ENCODE data around the gene CALML4.
"Not testable (repeated sequence)": the region's sequence is repeated elsewhere in the genome, so short reads cannot be mapped to it uniquely, and the experiment has no call there.

The CALML4 gene

GRCh38 chr15:68229386-68230156 is 24.4 kb upstream of the CALML4 start, which contains the start of gene CLN6:
Gene CLN6, minus strand, starts transcription at chr15:68229728. Its CDS starts 144 bp downstream, at chr15:68229584.
- TF ChIP-seq, protein P1, sequence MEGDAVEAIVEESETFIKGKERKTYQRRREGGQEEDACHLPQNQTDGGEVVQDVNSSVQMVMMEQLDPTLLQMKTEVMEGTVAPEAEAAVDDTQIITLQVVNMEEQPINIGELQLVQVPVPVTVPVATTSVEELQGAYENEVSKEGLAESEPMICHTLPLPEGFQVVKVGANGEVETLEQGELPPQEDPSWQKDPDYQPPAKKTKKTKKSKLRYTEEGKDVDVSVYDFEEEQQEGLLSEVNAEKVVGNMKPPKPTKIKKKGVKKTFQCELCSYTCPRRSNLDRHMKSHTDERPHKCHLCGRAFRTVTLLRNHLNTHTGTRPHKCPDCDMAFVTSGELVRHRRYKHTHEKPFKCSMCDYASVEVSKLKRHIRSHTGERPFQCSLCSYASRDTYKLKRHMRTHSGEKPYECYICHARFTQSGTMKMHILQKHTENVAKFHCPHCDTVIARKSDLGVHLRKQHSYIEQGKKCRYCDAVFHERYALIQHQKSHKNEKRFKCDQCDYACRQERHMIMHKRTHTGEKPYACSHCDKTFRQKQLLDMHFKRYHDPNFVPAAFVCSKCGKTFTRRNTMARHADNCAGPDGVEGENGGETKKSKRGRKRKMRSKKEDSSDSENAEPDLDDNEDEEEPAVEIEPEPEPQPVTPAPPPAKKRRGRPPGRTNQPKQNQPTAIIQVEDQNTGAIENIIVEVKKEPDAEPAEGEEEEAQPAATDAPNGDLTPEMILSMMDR (IDR thresholded peaks at IDR 0.05) = no peak
- Histone ChIP-seq H3K79me2 (no peaks in the 10 kb centered on the region), H3K9ac (no peak within 1 kb of the TSS), H3K4me2 (ENCODE audit: low read length) (peak within 1 kb of the TSS; percentile 96), H2AFZ (peak within 1 kb of the TSS; percentile 83), H3K4me1 (peaks cover 5% of the 10 kb centered on the region), H3K36me3 (ENCODE audit: control insufficient read depth, insufficient read depth, low read length) (no peaks in the 10 kb centered on the region), H3K9me3 (ENCODE audit: control insufficient read depth, low read length) (no peaks in the 10 kb centered on the region), H3K27ac (no peak within 1 kb of the TSS), H3K4me3 (ENCODE audit: low read depth, low read length) (peak within 1 kb of the TSS; percentile 73), H3K27me3 (ENCODE audit: control insufficient read depth, insufficient read depth, low read length) (no peaks in the 10 kb centered on the region)

GRCh38 chr15:68228971-68229385 is 23.8 kb upstream of the CALML4 start:
- TF ChIP-seq, protein P1 (IDR thresholded peaks at IDR 0.05) = no peak
- no peaks in the 10 kb centered on the region for H3K36me3 ChIP-seq (ENCODE audit: control insufficient read depth, insufficient read depth, low read length)

GRCh38 chr15:68228143-68228970 is 23.2 kb upstream of the CALML4 start:
- Histone ChIP-seq H2AFZ (peak overlapping the region; percentile 83), H3K9ac (no peak overlapping the region), H3K4me2 (ENCODE audit: low read length) (peak overlapping the region; percentile 96), H3K36me3 (ENCODE audit: control insufficient read depth, insufficient read depth, low read length) (no peaks in the 10 kb centered on the region), H3K4me3 (ENCODE audit: low read depth, low read length) (peak overlapping the region; percentile 73), H3K27ac (no peak overlapping the region), H3K79me2 (no peaks in the 10 kb centered on the region), H3K4me1 (peaks cover 5% of the 10 kb centered on the region), H3K9me3 (ENCODE audit: control insufficient read depth, low read length) (no peaks in the 10 kb centered on the region), H3K27me3 (ENCODE audit: control insufficient read depth, insufficient read depth, low read length) (no peaks in the 10 kb centered on the region)
- TF ChIP-seq, protein P1 (IDR thresholded peaks at IDR 0.05) = no peak

More at GRCh38 chr15:68228971-68229385, 23.8 kb upstream of the CALML4 start:
- H3K9me3 ChIP-seq (ENCODE audit: control insufficient read depth, low read length) = no peaks in the 10 kb centered on the region
- no peak overlapping the region for H3K27ac ChIP-seq
- H3K4me3 ChIP-seq (ENCODE audit: low read depth, low read length) = peak overlapping the region; percentile 73
- H3K27me3 ChIP-seq (ENCODE audit: control insufficient read depth, insufficient read depth, low read length) = no peaks in the 10 kb centered on the region
- H3K79me2 ChIP-seq = no peaks in the 10 kb centered on the region
- H2AFZ ChIP-seq = peak overlapping the region; percentile 83
- peak overlapping the region; percentile 96 for H3K4me2 ChIP-seq (ENCODE audit: low read length)
- H3K4me1 ChIP-seq = peaks cover 5% of the 10 kb centered on the region
- no peak overlapping the region for H3K9ac ChIP-seq

GRCh38 chr15:68227643-68228142 is 22.6 kb upstream of the CALML4 start:
- Histone ChIP-seq H3K27me3 (ENCODE audit: control insufficient read depth, insufficient read depth, low read length) (no peaks in the 10 kb centered on the region), H3K4me2 (ENCODE audit: low read length) (no peak overlapping the region), H3K36me3 (ENCODE audit: control insufficient read depth, insufficient read depth, low read length) (no peaks in the 10 kb centered on the region), H2AFZ (no peak overlapping the region), H3K27ac (no peak overlapping the region), H3K4me1 (peaks cover 5% of the 10 kb centered on the region), H3K9me3 (ENCODE audit: control insufficient read depth, low read length) (no peaks in the 10 kb centered on the region), H3K9ac (no peak overlapping the region), H3K4me3 (ENCODE audit: low read depth, low read length) (no peak overlapping the region), H3K79me2 (no peaks in the 10 kb centered on the region)
- TF ChIP-seq, protein P1 (IDR thresholded peaks at IDR 0.05) = no peak

GRCh38 chr15:68225442-68225841 is 20.3 kb upstream of the CALML4 start:
- not testable (repeated sequence) for H3K9ac ChIP-seq; H3K4me3 ChIP-seq (ENCODE audit: low read depth, low read length); H3K27me3 ChIP-seq (ENCODE audit: control insufficient read depth, insufficient read depth, low read length); H3K79me2 ChIP-seq; H2AFZ ChIP-seq; H3K9me3 ChIP-seq (ENCODE audit: control insufficient read depth, low read length); H3K36me3 ChIP-seq (ENCODE audit: control insufficient read depth, insufficient read depth, low read length); H3K27ac ChIP-seq; H3K4me2 ChIP-seq (ENCODE audit: low read length); H3K4me1 ChIP-seq

All from parathyroid adenoma (tissue), 2 donors.